WTC11 (cell line): Measurements from ENCODE around the gene HELB. TPM values are rescaled to one million over a fixed set of nuclear protein-coding genes. Genes with fewer than 3 reads are reported as not detected.

Experiments
- ATAC-seq: fragments of 200-7000 bp; cut with Tn5 transposase; 2 replicates; pipeline ENCODE4 v1.10.0; 2021; ENCODE audit warnings: mild to moderate bottlenecking, moderate library complexity
- CTCF ChIA-PET: fragments of 300-600 bp; sonication (Branson Sonifier 250); formaldehyde crosslinking; loops from one replicate; lab custom pipeline; 2021; ENCODE audit warnings: antibody characterized with exemption; lab: Charles Lee
- POLR2A ChIA-PET: fragments of 350-600 bp; sonication (Branson Sonifier 250); formaldehyde crosslinking; loops from one replicate; lab custom pipeline; 2021; ENCODE audit warnings: antibody characterized with exemption; lab: Charles Lee
- DNase-seq: peaks from one replicate; pipeline ENCODE4 v3.0.0; 2021; ENCODE audit warnings: low spot score
- H3K27ac Mint-ChIP-seq: 2 replicates; pipeline ENCODE4 v1.8.0; 2021; ENCODE audit warnings: mixed read lengths
- H3K27me3 Mint-ChIP-seq: 2 replicates; pipeline ENCODE4 v1.8.0; 2021; ENCODE audit warnings: low read depth, mild to moderate bottlenecking, moderate library complexity, mixed read lengths
- H3K36me3 Mint-ChIP-seq: 2 replicates; pipeline ENCODE4 v1.8.0; 2021; ENCODE audit warnings: mixed read lengths
- H3K4me1 Mint-ChIP-seq: 2 replicates; pipeline ENCODE4 v1.8.0; 2022; ENCODE audit warnings: mixed read lengths
- H3K4me3 Mint-ChIP-seq: 2 replicates; pipeline ENCODE4 v1.8.0; 2021; ENCODE audit warnings: mild to moderate bottlenecking, moderate library complexity, mixed read lengths
- H3K9me3 Mint-ChIP-seq: 2 replicates; pipeline ENCODE4 v1.8.0; 2021; ENCODE audit warnings: mixed read lengths
- ESRRA ChIP-seq: sonication (generic); formaldehyde crosslinking; IDR thresholded peaks from 2 replicates; pipeline ENCODE4 v1.8.1; 2022; ENCODE audit warnings: mild to moderate bottlenecking, missing genetic modification reagents, borderline replicate concordance
- FOXJ3 ChIP-seq: sonication (generic); formaldehyde crosslinking; IDR thresholded peaks from 2 replicates; pipeline ENCODE4 v1.9.0; 2021; ENCODE audit warnings: missing genetic modification reagents, mild to moderate bottlenecking, borderline replicate concordance
- OVOL2 ChIP-seq: fragments of 250-450 bp; sonication (Bioruptor Pico); IDR thresholded peaks from 2 replicates; pipeline ENCODE4 v1.9.0; 2021; ENCODE audit warnings: mild to moderate bottlenecking, borderline replicate concordance
- SMAD4 ChIP-seq: sonication (generic); formaldehyde crosslinking; IDR thresholded peaks from 2 replicates; pipeline ENCODE4 v1.8.0; 2022; ENCODE audit warnings: mild to moderate bottlenecking, missing genetic modification reagents
- STAT6 ChIP-seq: sonication (generic); formaldehyde crosslinking; conservative IDR thresholded peaks from 2 replicates; pipeline ENCODE4 v1.8.1; 2023; ENCODE audit warnings: mild to moderate bottlenecking, low read depth, missing genetic modification reagents, moderate library complexity
- TEAD1 ChIP-seq: sonication (generic); formaldehyde crosslinking; IDR thresholded peaks from 2 replicates; pipeline ENCODE4 v1.8.0; 2022; ENCODE audit warnings: mild to moderate bottlenecking, missing genetic modification reagents
- ZBTB21 ChIP-seq: sonication (generic); formaldehyde crosslinking; IDR thresholded peaks from 2 replicates; pipeline ENCODE4 v1.8.1; 2023; ENCODE audit warnings: mild to moderate bottlenecking, missing genetic modification reagents, borderline replicate concordance
- ZMAT4 ChIP-seq: fragments of 250-450 bp; sonication (Bioruptor Pico); IDR thresholded peaks from 2 replicates; pipeline ENCODE4 v1.9.0; 2021; ENCODE audit warnings: mild to moderate bottlenecking
- ZNF121 ChIP-seq: sonication (generic); formaldehyde crosslinking; IDR thresholded peaks from 2 replicates; pipeline ENCODE4 v1.8.0; 2023; ENCODE audit warnings: missing genetic modification reagents
- ZNF138 ChIP-seq: sonication (generic); formaldehyde crosslinking; conservative IDR thresholded peaks from 2 replicates; pipeline ENCODE4 v1.8.1; 2022; ENCODE audit warnings: mild to moderate bottlenecking, moderate library complexity, missing genetic modification reagents
- ZNF396 ChIP-seq: fragments of 250-450 bp; sonication (Bioruptor Pico); IDR thresholded peaks from 2 replicates; pipeline ENCODE4 v1.8.0; 2021; ENCODE audit warnings: mild to moderate bottlenecking, moderate library complexity, borderline replicate concordance
- ZNF671 ChIP-seq: fragments of 250-450 bp; sonication (Bioruptor Pico); IDR thresholded peaks from 2 replicates; pipeline ENCODE4 v1.8.0; 2021; ENCODE audit warnings: mild to moderate bottlenecking
- total RNA-seq: library from RNA; stranded (reverse); gene quantifications from 3 replicates; pipeline ENCODE4 v1.2.3, GENCODE V29; 2021
- TF ChIP-seq, protein P1 (sequence below): fragments of 250-450 bp; sonication (Bioruptor Pico); IDR thresholded peaks from 2 replicates; pipeline ENCODE4 v1.9.0; 2021; ENCODE audit warnings: mild to moderate bottlenecking, borderline replicate concordance
- TF ChIP-seq, protein P2 (sequence below): sonication (generic); formaldehyde crosslinking; IDR thresholded peaks from 2 replicates; pipeline ENCODE4 v1.8.1; 2023; ENCODE audit warnings: mild to moderate bottlenecking, missing genetic modification reagents, moderate library complexity
- TF ChIP-seq, protein P3 (sequence below): sonication (generic); formaldehyde crosslinking; IDR thresholded peaks from 2 replicates; pipeline ENCODE4 v1.8.0; 2022; ENCODE audit warnings: mild to moderate bottlenecking, missing genetic modification reagents

Gene HELB
- total RNA-seq, 1 experiment from 2014 or later = 9.7 TPM

GRCh38 chr12:66340131-66340530 lies 37.8 kb downstream of the HELB start:
- CTCF ChIA-PET = no interaction called here
- H3K27ac Mint-ChIP-seq = no peak overlapping the region
- H3K36me3 Mint-ChIP-seq = peaks cover 61% of the 10 kb centered on the region
- POLR2A ChIA-PET = no interaction called here
- no peaks in the 10 kb centered on the region for H3K27me3 Mint-ChIP-seq
- DNase-seq = no peak
- H3K9me3 Mint-ChIP-seq = peaks cover 30% of the 10 kb centered on the region
- TF ChIP-seq STAT6 (CRISPR knock-in tag) (no peak), ZNF138 (CRISPR knock-in tag) (no peak)
- TF ChIP-seq, all 79 proteins: peak for 0
- H3K4me3 Mint-ChIP-seq = no peak overlapping the region
- no peak for ATAC-seq
- H3K4me1 Mint-ChIP-seq = no peaks in the 10 kb centered on the region

DNA sequence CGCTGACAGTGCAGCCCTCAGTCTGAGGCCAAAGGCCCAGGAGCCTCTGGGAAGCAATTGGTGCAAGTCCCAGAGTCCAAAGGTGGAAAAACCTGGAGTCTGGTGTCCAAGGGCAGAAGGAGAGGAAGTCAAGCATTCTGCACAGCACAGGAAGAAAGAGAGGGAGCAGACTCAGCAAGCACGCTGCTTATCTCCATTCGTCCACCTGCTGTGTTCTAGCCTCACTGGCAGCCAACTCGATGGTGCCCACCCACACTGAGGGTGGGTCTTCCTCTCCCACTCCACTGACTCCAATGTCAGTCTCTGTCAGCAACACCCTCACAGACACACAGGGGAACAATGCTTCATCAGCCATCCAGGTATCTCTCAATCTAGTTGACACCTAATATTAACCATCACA lies 38.8 kb downstream of the HELB start:
- no peak for DNase-seq
- Mint-ChIP-seq H3K4me1 (no peaks in the 10 kb centered on the region), H3K36me3 (peaks cover 62% of the 10 kb centered on the region), H3K4me3 (no peak overlapping the region), H3K27ac (no peak overlapping the region), H3K9me3 (peaks cover 30% of the 10 kb centered on the region), H3K27me3 (no peaks in the 10 kb centered on the region)
- no peak for ATAC-seq
- TF ChIP-seq ZMAT4 (CRISPR knock-in tag) (no peak), ZNF671 (no peak), ZNF396 (CRISPR knock-in tag) (no peak), TEAD1 (CRISPR knock-in tag) (no peak), ZBTB21 (CRISPR knock-in tag) (no peak), OVOL2 (CRISPR knock-in tag) (no peak), SMAD4 (CRISPR knock-in tag) (no peak), ZNF121 (CRISPR knock-in tag) (no peak), ESRRA (CRISPR knock-in tag) (no peak), FOXJ3 (CRISPR knock-in tag) (no peak)
- TF ChIP-seq, protein P1, sequence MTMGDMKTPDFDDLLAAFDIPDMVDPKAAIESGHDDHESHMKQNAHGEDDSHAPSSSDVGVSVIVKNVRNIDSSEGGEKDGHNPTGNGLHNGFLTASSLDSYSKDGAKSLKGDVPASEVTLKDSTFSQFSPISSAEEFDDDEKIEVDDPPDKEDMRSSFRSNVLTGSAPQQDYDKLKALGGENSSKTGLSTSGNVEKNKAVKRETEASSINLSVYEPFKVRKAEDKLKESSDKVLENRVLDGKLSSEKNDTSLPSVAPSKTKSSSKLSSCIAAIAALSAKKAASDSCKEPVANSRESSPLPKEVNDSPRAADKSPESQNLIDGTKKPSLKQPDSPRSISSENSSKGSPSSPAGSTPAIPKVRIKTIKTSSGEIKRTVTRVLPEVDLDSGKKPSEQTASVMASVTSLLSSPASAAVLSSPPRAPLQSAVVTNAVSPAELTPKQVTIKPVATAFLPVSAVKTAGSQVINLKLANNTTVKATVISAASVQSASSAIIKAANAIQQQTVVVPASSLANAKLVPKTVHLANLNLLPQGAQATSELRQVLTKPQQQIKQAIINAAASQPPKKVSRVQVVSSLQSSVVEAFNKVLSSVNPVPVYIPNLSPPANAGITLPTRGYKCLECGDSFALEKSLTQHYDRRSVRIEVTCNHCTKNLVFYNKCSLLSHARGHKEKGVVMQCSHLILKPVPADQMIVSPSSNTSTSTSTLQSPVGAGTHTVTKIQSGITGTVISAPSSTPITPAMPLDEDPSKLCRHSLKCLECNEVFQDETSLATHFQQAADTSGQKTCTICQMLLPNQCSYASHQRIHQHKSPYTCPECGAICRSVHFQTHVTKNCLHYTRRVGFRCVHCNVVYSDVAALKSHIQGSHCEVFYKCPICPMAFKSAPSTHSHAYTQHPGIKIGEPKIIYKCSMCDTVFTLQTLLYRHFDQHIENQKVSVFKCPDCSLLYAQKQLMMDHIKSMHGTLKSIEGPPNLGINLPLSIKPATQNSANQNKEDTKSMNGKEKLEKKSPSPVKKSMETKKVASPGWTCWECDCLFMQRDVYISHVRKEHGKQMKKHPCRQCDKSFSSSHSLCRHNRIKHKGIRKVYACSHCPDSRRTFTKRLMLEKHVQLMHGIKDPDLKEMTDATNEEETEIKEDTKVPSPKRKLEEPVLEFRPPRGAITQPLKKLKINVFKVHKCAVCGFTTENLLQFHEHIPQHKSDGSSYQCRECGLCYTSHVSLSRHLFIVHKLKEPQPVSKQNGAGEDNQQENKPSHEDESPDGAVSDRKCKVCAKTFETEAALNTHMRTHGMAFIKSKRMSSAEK (CRISPR knock-in tag) = no peak
- TF ChIP-seq, protein P2, sequence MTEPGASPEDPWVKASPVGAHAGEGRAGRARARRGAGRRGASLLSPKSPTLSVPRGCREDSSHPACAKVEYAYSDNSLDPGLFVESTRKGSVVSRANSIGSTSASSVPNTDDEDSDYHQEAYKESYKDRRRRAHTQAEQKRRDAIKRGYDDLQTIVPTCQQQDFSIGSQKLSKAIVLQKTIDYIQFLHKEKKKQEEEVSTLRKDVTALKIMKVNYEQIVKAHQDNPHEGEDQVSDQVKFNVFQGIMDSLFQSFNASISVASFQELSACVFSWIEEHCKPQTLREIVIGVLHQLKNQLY (CRISPR knock-in tag) = no peak
- TF ChIP-seq, protein P3, sequence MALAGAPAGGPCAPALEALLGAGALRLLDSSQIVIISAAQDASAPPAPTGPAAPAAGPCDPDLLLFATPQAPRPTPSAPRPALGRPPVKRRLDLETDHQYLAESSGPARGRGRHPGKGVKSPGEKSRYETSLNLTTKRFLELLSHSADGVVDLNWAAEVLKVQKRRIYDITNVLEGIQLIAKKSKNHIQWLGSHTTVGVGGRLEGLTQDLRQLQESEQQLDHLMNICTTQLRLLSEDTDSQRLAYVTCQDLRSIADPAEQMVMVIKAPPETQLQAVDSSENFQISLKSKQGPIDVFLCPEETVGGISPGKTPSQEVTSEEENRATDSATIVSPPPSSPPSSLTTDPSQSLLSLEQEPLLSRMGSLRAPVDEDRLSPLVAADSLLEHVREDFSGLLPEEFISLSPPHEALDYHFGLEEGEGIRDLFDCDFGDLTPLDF (CRISPR knock-in tag) = no peak
- ChIA-PET POLR2A (no interaction called here), CTCF (no interaction called here)
